NCI-H128 (cell line): ENCODE results near the gene SMIM23.

Source experiments
- DNase-seq: peaks from one replicate; lab custom pipeline; 2025; ENCODE audit not compliant: unreplicated experiment; lab: John Stamatoyannopoulos, UW

SMIM23 gene

GRCh38 chr5:171785517-171785916, at the start of gene SMIM23:
TSS of gene SMIM23 (plus strand) at chr5:171785817. CDS start at chr5:171785872, 55 bp downstream.
- no peak for DNase-seq

- DNase-seq: no peak
These were observed 48.4 kb upstream of the SMIM23 start for GRCh38 chr5:171736976-171737891.

- no peak for DNase-seq
These were observed 47.1 kb upstream of the SMIM23 start for GRCh38 chr5:171738501-171738900.

GRCh38 chr5:171739271-171739670, 46.3 kb upstream of the SMIM23 start:
- DNase-seq: no peak

- no peak for DNase-seq
These were observed 42.1 kb upstream of the SMIM23 start for GRCh38 chr5:171743436-171744076.

GRCh38 chr5:171744264-171744663, 41.4 kb upstream of the SMIM23 start:
- DNase-seq: no peak

- no peak for DNase-seq
These were observed 40.7 kb upstream of the SMIM23 start for GRCh38 chr5:171744882-171745281.

- DNase-seq: no peak
These were observed 40.0 kb upstream of the SMIM23 start for GRCh38 chr5:171745602-171746001.

GRCh38 chr5:171747061-171747859, 38.4 kb upstream of the SMIM23 start:
- DNase-seq: no peak

- no peak for DNase-seq
These were observed 36.9 kb upstream of the SMIM23 start for GRCh38 chr5:171748720-171749119.

GRCh38 chr5:171749365-171749764, 36.3 kb upstream of the SMIM23 start:
- DNase-seq: no peak

- no peak for DNase-seq
These were observed 35.3 kb upstream of the SMIM23 start for GRCh38 chr5:171750311-171750788.

GRCh38 chr5:171755354-171755821, 30.2 kb upstream of the SMIM23 start:
- no peak for DNase-seq

- no peak for DNase-seq
These were observed 27.6 kb upstream of the SMIM23 start for GRCh38 chr5:171757853-171758535.

GRCh38 chr5:171759777-171760176, 25.8 kb upstream of the SMIM23 start:
- DNase-seq: no peak

- DNase-seq: no peak
These were observed 23.5 kb upstream of the SMIM23 start for GRCh38 chr5:171762021-171762608.

GRCh38 chr5:171762903-171763302, 22.7 kb upstream of the SMIM23 start:
- no peak for DNase-seq

GRCh38 chr5:171764265-171764664, 21.4 kb upstream of the SMIM23 start:
- no peak for DNase-seq

- no peak for DNase-seq
These were observed 18.7 kb upstream of the SMIM23 start for GRCh38 chr5:171766875-171767274.

- DNase-seq: no peak
These were observed 15.5 kb upstream of the SMIM23 start for GRCh38 chr5:171770153-171770552.
